HG03565 (cell line): Measurements from ENCODE around the gene IL17REL.

Experiments used
- ATAC-seq: cut with Tn5 transposase; IDR thresholded peaks from one replicate; pipeline ENCODE4 v1.9.1; 2021; ENCODE audit warnings: mild to moderate bottlenecking, moderate library complexity; ENCODE audit not compliant: unreplicated experiment

Gene IL17REL

DNA sequence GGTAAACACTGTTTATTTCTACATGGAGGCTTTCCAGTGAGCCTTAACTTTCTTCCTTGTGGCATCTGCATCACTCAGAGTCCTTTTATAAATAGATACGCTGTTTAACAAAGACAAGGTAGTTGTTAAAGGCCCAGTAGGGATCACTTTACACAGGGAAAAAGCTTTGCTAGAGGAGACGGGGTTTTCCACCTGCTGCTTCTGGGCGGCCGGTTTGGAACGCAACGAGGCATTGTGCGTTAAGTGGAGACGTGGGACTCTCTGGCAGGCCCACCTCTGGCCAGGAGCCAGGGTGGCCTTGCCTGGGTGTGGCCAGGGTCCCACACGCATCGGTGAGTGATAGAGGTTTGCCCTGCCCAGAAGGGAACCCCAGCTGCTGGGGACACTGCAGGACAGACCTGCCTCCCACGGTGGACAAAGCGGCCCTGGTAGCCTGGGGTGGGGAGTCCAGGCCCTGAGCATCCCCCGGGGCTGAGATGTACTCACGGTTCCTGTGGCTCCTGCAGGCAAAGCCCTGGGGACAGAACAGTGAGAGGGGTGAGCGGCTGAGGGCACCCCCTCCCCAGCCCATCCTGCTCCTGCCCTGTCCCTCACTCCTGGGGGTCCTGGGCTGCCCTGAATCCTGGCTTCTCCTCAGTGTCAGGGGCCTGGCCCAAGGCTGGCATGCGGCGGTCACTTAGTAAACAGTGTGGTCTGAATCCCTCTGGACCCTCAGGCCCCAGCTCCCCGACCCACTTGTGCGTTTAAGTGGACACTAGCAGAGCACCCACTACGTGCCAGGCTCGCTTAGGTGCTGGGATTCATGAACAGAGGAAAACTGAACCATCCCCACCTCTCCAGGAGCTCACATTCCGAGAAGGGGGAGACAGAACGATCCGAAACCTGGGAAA, 4.2 kb downstream of the IL17REL start:
- ATAC-seq = no peak

DNA sequence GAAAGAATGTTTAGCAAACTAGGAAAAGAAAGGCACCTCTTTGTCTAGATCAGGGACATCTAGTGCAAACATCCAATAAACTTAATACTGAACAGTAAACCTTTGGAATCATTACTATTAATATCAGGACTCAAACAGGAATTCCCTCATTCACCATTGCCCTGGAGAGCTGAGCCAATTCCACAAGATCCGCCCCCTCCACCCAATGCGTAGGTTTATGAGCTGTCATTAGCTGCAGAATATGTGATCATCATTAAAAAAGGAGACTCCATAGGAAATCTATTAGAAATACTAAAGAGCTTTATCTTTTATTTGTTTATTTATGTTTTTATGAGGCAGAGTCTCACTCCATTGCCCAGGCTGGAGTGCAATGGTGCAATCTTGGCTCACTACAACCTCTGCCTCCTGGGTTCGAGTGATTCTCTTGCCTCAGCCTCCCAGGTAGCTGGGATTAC, 5.5 kb downstream of the IL17REL start:
- ATAC-seq = no peak

- no peak for ATAC-seq
Measured at GRCh38 chr22:50004918-50005317, 7.6 kb downstream of the IL17REL start.

GRCh38 chr22:50002791-50003190, 9.8 kb downstream of the IL17REL start:
- ATAC-seq = no peak

GRCh38 chr22:50001388-50002231, 11.0 kb downstream of the IL17REL start:
- ATAC-seq = no peak

DNA sequence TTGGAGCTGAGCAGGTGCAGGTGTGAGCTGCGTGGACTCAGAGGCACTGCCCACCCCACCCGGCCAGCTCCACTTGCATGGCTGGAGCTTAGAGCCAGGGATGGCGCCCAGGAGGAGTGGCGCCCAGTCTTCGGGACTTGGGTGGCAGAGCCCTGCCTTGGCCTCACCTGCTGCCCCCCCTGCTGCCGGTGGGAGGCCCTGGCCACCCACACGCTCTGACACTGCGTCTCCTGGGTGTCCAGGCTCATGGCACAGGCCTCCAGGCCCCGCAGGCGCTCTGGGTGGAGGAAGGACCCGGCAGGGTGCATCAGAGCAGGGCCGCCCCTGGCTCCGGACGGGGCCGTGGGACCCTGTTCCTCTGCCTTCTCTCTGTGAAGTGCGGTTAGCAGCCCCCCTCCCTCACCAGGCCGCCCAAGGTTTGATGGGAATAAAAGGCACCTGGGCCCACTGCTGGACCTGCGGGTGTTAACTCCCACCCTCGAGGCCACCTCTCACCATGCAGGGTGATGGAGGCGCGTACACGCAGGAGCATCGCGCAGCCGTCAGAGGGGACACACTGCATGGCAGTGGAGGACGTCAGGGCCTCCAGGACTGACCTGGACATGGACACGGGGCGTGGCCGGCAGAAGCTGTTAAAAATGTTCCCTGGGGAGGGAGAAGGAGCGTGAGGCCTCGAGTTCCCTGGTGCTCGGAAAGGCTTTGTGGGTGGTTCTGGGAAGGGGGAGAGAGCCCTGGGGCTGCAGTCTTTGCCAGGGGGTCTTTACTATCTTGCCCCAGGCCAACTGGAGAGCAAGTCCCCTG, 11.8 kb downstream of the IL17REL start:
- no peak for ATAC-seq

DNA sequence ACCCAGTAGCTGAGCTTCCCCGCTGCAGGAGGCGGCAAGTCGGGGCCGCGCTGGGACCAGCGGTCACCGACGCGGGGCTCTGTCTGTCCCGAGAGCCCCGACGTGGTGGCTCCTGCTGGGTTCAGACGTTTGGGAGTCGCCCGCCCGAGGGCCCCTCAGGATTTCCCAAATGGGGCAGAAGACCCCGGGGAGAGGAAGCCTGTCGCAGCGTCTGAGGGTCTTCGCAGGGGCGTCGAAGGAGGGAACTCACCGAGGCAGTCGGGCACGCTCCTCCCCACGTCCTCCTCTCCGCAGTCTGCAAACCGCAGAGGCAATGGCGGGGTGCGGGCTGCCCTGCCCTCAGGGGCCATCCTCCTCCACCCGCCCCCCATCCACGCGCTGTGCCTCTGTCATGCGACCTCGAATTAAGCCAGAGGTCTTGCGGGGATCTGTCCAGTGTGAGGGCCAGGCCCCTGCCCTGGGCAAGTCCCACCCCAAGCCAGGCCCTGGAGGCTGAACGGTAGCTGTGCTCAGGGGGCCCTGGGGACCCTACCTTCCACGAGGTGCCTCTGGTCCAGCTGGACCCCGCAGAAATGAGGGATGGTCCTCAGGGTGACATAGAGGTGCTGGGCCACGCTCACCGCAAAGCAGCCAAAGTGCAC, 12.5 kb downstream of the IL17REL start:
- no peak for ATAC-seq

- no peak for ATAC-seq
Measured at GRCh38 chr22:49999063-49999945, 13.3 kb downstream of the IL17REL start.

DNA sequence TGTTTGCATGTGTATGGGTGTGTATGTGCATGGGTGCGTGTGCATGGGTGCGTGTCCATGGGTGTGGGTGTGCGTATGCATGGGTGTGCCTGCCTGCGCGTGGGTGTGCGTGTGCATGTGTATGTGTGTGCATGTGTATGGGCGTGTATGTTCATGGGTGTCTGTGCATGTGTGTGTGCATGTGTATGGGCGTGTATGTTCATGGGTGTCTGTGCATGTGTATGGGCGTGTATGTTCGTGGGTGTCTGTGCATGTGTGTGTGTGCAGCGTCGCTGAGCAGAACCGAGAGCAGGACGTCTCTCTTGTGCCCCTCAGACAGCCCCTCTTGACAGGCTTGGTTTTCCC, 13.9 kb downstream of the IL17REL start:
- ATAC-seq = no peak

DNA sequence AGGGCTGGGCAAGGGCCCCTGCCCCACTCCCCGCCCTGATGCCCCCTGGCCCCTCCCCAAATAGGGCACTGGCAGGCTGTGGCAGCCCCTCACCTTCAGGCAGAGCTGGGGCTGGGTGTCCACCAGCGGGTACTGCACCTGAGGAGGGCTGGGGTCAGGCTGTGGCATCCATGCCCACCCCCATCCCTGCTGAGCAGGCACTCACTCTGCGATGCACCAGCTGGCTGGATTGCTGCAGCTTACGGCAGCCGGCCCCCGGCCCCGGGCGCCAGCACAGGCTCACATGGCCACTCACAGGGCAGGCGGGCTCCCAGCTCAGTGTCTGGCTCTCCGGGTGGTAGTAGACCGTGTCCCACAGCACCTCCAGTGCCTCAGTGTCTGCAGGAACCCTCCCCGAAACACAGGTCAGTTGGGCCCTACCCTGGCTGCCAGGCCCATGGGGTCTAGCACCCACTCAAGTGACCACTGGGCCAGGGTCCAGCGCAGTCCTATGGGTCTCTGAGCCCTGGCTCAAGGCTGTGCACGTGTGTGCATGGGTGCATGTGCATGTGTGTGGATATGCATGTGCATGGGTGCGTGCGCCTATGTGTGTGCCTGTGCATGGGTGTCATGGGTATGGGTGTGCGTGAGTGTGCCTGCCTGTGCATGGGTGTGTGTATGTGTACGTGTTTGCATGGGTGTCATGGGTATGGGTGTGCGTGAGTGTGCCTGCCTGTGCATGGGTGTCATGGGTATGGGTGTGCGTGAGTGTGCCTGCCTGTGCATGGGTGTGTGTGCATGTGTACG, 14.4 kb downstream of the IL17REL start:
- ATAC-seq = no peak

- ATAC-seq = no peak
Measured at GRCh38 chr22:49997251-49997599, 15.3 kb downstream of the IL17REL start.

DNA sequence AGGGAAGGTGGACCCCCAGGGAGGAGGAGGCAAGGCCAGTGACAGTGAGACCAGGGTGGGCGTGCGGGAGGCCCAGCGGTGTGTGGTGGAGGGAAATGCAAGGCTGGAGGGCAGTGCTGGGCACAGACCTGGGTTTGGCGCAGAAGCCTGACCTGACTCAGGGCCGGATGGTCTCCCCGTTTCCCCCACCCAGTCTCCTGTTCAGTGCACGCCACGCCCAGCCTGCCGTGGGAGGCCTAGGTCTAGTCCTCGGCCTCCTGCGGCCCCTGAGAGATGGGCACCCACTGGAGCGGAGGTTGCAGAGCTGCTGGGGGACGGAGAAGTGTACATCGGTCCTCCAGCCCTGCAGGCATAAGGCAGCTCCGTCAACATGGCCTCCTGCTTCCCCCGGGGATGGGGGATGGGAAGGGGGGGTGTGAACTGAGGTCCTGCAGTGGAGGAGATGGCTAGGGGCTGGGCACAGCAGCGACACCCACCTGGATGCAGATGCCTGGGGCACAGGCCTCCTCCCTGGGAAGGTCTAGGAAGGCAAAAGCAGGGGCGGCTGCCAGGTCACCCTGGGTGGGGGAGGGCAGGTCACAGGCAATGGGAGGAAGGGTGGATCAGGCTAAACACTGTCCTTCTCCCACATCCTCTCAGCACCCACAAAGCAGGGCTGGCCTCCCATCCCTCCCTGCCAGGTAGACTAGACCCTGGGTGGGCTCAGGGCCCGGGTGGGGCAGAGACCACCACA, 15.9 kb downstream of the IL17REL start:
- no peak for ATAC-seq

- ATAC-seq = no peak
Measured at GRCh38 chr22:49996119-49996517, 16.4 kb downstream of the IL17REL start.

DNA sequence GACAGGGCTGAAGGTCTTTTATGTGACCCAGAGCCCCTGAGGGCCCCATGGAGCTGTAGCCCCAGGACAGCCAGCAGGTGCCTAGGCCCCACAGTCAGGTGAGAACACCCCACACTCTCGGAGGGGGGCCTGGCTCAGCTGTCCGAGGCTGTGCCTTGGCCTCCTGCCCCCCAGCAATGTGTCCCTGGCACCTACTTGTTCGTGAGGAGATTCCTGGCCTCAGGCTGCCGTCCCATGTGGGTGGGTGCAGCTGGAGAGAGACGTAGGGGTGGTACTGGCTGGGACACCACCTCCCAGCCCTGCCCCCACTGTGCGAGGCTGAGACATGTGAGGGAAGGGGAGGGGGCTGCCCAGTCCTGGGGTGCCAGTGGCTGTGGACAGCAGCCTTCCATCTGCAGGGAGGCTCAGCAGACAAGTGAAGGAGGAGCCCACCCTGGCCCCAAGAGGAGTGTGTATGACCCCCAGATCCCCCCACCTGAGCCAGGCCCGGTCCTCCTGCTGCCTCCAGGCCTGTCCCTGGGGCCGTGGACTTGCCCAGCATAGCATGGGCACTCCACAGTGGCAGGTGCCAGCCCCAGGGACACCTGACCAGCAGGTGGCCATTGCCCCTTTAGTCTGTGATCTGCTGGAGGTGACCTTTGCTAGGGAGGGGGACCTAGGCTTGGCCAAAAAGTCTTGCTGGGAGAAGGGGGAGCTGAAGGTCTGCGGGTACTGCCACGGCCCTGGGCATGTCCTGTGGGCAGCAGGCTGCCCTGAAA, 17.0 kb downstream of the IL17REL start:
- ATAC-seq = no peak

GRCh38 chr22:49995041-49995360, 17.6 kb downstream of the IL17REL start:
- ATAC-seq = no peak

DNA sequence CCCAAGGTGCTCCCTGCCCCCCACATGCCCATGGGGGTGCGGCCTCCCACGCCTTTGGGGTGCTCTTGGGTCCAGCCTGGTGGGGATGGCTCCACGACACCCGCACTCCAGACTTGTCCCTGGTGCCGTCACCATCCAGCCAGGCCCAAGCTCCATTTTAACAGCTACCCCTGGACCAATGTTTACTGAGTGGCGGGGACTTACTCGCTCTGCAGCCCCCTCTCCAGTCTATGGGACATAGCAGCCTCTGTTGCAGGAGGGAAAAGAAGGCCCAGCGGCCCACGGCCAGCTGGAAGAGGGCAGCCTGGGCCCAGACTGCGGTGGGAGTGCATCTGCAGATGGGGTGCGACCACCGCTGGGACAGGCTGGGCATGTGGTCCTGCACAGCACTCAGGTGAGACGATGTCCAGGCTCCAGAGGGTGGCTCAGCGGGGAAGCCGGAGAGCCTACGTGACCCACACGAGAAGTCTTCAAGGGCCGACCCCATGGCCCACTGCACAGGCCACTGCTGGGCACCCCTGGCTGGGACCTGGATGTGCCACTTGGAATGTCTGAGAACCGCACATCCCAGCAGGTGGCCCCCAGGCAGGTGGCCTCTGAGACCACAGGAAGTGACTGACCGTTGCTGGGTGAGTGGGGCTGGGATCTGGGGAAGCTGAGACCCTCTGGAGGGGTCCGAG, 18.1 kb downstream of the IL17REL start:
- ATAC-seq = no peak

DNA sequence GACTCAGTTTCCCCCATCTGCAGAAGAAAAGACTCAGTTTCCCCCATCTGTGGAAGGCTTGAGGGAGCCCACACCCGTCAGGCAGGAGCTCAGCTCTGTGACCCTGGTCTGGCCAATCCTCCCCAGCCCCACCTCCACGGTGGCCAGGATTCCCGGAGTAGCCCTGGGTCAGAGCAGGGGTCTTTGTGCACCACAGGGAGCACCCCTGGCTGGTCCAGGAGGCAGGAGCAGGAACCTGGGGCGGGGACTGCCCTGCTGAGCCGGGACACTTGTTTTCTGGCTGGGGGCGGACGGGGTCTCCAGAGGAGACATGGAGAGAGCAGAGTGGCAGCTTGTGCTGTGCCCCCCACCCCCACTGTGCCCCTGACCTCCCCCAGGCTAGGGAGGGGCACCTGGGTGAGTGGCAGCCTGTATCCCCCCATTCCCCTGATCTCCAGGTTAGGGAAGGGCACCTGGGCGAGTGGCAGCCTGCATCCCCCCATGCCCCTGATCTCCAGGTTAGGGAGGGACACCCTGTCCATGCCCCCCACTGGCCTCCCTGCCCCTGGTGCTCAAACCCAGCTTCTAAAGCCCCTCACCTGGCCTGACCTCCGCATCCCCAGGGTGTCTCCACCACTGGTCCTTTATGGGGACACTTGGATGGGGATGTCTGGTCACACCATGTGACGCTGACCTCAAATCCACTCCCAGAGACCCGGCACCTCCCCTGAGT, 18.8 kb downstream of the IL17REL start:
- no peak for ATAC-seq
